Psoas muscle (tissue), 8 donors: Measurements from ENCODE around the gene RBKS. TPM values are rescaled to one million over a fixed set of nuclear protein-coding genes. Genes with fewer than 3 reads are reported as not detected.
A peak's percentile ranks its signal among the peaks of the same experiment; 100 is the strongest.

ENCODE experiments used
- ATAC-seq, 4 donors: fragments of 200-7000 bp; cut with Tn5 transposase; one replicate each; pipeline ENCODE4 v1.9.1; 2020; ENCODE audit warnings: moderate library complexity in 3 of 4, mild to moderate bottlenecking in 2 of 4
- DNase-seq, 2 donors: peaks; one replicate each; pipeline ENCODE4 v3.0.0-alpha.2; 2020
- H3K27ac ChIP-seq: fragments of 200-600 bp; one replicate; pipeline ENCODE4 v1.8.0; 2022
- H3K27me3 ChIP-seq, 3 donors: fragments of 200-600 bp in 1 of 3; one replicate each; pipeline versions ENCODE4 v1.6.1 to v1.8.0; 2013 to 2022; ENCODE audit warnings: low read length in 2 of 3, mild to moderate bottlenecking in 2 of 3, moderate library complexity in 1 of 3; ENCODE audit not compliant: insufficient read depth in 3 of 3
- H3K36me3 ChIP-seq, 2 donors: fragments of 200-600 bp in 1 of 2; one replicate each; pipeline versions ENCODE4 v1.6.1 to v1.8.0; 2013 to 2022; ENCODE audit warnings: low read depth in 1 of 2, mild to moderate bottlenecking in 1 of 2, moderate library complexity in 1 of 2; ENCODE audit not compliant: insufficient read depth in 1 of 2
- H3K4me1 ChIP-seq: fragments of 200-600 bp; one replicate; pipeline ENCODE4 v1.8.0; 2022
- H3K4me3 ChIP-seq: fragments of 200-600 bp; one replicate; pipeline ENCODE4 v1.8.0; 2022; ENCODE audit warnings: mild to moderate bottlenecking
- H3K9me3 ChIP-seq: fragments of 200-600 bp; one replicate; pipeline ENCODE4 v1.8.0; 2022
- WGBS, 3 donors: extraction: QIAGEN DNeasy Blood & Tissue Kit; methylation state at CpG; one replicate each; pipeline versions ENCODE4 v1.1.6 to v1.1.7; 2013; 5-methylcytosine and 5-hydroxymethylcytosine counted together
- intact Hi-C, 2 donors: fragments of 100-400 bp; cut with DNase I; formaldehyde crosslinking; loops; one replicate each; pipeline versions ENCODE4 v1.11.0 to v1.14.2; 2022
- polyA plus RNA-seq, 3 donors: library from polyadenylated mRNA; stranded (reverse); fragments of 200-250 nt; gene quantifications; one replicate each; pipeline ENCODE4 v1.2.3, GENCODE V29; 2013
- total RNA-seq, 4 donors: library from RNA; stranded (reverse); fragmentation: NEBNext Ultra II Directional in 2 of 4; extraction: Animal tissue kit (Norgen Biotek cat#: 25700) in 2 of 4; gene quantifications; one replicate each; pipeline versions ENCODE4 v1.2.1 to v1.2.4, GENCODE V29; 2021 to 2023
- TF ChIP-seq, protein P1 (sequence below): fragments of 200-600 bp; IDR thresholded peaks from one replicate; pipeline ENCODE4 v1.8.0; 2022; ENCODE audit warnings: antibody characterized with exemption
- donor health status: healthy with polysubstance abuse.
- donor health status: DM: no; HTN: no; CAD: no; lungs with moderate emphysema.
- donor health status: Bipolar disorder and iron deficiency.
- donor health status: healthy.
- donor health status: DM: yes; HTN: yes; CAD: no.
- donor health status: DM: no; HTN: no; CAD: no.
- donor health status: DM: no; HTN: no; CAD: no.
- donor health status: DM: yes; HTN: yes; CAD: no.

Gene RBKS
- total and polyA plus RNA-seq, 7 donors: 3.5 to 7.3 (median 4.1) TPM

DNA sequence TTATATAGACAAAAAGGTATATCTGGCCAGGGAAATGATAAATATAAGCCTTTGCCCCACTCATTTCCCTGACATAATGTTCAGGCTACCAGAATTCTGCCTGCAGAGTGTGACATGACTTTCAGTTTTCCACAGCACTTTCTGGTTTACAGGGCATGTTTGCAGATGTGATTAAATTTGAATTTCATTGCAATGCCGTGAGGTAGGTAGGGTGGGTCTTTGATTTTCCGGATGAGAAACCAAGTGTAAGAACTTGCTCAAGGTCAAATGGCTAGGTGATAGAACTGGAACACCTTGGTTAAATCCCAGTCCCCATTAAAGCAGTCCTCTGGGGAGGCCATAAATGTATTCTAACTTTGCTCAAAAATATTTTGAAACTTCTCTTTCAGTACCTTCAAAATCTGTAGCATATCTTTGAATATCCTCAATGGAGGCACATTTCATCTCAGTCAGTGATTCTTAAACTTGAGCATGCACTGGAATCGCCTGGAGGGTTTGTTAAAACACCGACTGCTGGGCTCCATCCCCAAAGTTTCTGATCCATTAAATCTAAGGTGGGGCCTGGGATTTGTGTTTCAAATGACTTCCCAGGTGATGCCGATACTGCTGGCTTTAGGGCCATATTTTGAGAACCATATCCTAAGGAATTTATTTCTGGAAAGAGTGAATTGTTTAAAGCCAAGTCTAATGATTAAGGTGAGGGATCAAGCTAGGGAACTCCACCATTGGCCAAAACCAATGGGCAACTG lies 83.7 kb downstream of the RBKS start:
- Histone ChIP-seq H3K27ac (no peak overlapping the region), H3K27me3 (no peaks in the 10 kb centered on the region), H3K9me3 (no peaks in the 10 kb centered on the region), H3K4me3 (no peak overlapping the region), H3K36me3 (no peaks in the 10 kb centered on the region), H3K4me1 (peaks cover 11% of the 10 kb centered on the region)
- WGBS, 3 donors: 93 to 95% (median 94%) methylated on average over 5 of the region's 5 CpGs
- DNase-seq (no peak), ATAC-seq (no peak)
- TF ChIP-seq, protein P1, sequence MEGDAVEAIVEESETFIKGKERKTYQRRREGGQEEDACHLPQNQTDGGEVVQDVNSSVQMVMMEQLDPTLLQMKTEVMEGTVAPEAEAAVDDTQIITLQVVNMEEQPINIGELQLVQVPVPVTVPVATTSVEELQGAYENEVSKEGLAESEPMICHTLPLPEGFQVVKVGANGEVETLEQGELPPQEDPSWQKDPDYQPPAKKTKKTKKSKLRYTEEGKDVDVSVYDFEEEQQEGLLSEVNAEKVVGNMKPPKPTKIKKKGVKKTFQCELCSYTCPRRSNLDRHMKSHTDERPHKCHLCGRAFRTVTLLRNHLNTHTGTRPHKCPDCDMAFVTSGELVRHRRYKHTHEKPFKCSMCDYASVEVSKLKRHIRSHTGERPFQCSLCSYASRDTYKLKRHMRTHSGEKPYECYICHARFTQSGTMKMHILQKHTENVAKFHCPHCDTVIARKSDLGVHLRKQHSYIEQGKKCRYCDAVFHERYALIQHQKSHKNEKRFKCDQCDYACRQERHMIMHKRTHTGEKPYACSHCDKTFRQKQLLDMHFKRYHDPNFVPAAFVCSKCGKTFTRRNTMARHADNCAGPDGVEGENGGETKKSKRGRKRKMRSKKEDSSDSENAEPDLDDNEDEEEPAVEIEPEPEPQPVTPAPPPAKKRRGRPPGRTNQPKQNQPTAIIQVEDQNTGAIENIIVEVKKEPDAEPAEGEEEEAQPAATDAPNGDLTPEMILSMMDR: no peak
- intact Hi-C loops: loop anchor here in 1 of 2 donors (5.0 kb wide), 1 partner anchor 41 kb away; no protein-coding TSS in a partner anchor

DNA sequence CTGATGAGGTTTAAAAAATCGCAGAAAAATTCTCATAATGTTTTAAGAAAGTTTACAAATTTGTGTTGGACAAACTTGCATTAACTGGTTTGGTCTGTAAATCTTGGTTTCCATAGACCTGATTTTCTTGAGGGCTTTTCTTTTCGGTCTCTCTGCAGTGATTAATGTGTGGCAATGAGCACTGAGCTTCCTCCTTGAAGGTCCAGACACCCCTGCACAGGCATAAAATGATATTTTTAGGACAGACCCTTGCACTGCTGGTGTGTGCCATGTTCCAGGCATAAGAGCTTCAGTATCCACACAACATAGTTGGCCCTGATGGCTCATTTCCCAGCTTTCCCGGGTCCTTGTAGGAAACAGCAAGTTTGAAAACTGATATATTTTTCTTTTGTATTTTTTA lies 85.0 kb downstream of the RBKS start:
- TF ChIP-seq, protein P1: no peak
- ATAC-seq (no peak), DNase-seq (no peak)
- H3K9me3 ChIP-seq: no peaks in the 10 kb centered on the region
- H3K4me3 ChIP-seq: no peak overlapping the region
- H3K27ac ChIP-seq: no peak overlapping the region
- intact Hi-C loops: loop anchor here in 1 of 2 donors (5.0 kb wide), 1 partner anchor 42 kb away; no protein-coding TSS in a partner anchor
- 73 to 84% (median 83%) methylated on average over 3 of the region's 3 CpGs for WGBS, 3 donors
- H3K36me3 ChIP-seq: no peaks in the 10 kb centered on the region
- H3K4me1 ChIP-seq: peaks cover 20% of the 10 kb centered on the region
- no peaks in the 10 kb centered on the region for H3K27me3 ChIP-seq

DNA sequence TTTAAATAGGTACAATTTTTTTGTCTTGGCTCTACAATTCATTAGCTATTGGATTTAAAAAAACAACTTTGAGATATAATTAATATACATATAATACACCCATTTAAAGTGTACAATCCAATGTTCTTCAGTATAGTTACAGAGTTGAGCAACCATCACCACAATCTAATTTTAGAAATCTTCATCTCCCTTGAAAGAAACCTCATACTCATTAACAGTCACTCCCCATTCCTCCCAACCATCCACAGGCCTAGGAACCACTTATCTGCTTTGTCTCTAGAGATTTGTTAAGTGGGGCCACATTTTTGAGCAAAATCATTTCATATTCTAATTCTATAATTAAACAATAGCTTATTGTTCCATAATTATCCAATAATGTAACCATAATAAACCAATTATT lies 86.0 kb downstream of the RBKS start:
- no peaks in the 10 kb centered on the region for H3K36me3 ChIP-seq
- H3K4me1 ChIP-seq: peaks cover 29% of the 10 kb centered on the region
- ATAC-seq (peak in 3 of 4 donors; percentile 52 to 77 (median 64)), DNase-seq (no peak)
- H3K4me3 ChIP-seq: no peak overlapping the region
- intact Hi-C loops: no loop called here
- TF ChIP-seq, protein P1: no peak
- H3K9me3 ChIP-seq: no peaks in the 10 kb centered on the region
- H3K27ac ChIP-seq: no peak overlapping the region
- no peaks in the 10 kb centered on the region for H3K27me3 ChIP-seq

DNA sequence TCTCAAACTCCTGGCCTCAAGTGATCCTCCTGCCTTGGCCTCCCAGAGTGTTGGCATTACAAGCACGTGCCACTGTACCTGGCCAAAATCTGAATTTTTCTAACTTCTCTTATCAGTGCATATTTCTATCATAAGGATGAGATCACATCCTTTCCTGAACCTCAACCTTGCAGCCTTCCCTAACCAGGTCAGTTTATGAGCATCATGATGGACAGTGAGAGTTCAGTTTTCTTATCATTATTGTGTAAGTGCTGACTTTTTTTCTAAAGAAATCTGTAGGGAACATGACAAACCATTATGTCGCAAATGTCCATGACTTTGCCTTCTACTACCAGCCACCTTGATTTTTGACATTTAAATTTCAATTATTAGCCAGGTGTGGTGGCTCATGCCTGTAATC lies 87.1 kb downstream of the RBKS start:
- Histone ChIP-seq H3K27me3 (no peaks in the 10 kb centered on the region), H3K9me3 (no peaks in the 10 kb centered on the region), H3K36me3 (no peaks in the 10 kb centered on the region), H3K27ac (no peak overlapping the region), H3K4me1 (peaks cover 35% of the 10 kb centered on the region), H3K4me3 (no peak overlapping the region)
- intact Hi-C loops: no loop called here
- DNase-seq (no peak), ATAC-seq (no peak)
- WGBS, 3 donors: 96 to 99% (median 96%) methylated on average over 2 of the region's 2 CpGs
- TF ChIP-seq, protein P1: no peak

DNA sequence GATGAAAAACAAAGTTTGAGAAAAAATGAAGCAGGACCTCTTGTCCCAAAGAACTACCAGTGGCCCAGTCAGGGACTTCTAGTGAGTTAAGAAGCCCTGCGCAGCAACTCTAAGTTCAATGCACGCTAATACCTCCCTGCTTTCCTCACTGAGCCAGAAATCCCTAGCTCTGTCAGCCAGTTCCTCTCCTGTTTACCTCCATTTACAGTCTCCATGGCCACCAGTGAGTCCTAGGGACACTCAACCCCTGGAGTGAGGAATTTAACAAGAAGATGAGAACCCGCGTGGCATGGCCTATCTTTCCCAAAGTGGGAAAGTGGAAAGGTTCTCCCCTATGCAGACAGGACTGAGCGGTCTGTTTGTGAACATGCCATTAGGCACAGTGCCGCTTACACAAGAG lies 87.6 kb downstream of the RBKS start:
- 83 to 91% (median 90%) methylated on average over 6 of the region's 6 CpGs for WGBS, 3 donors
- Histone ChIP-seq H3K27me3 (no peaks in the 10 kb centered on the region), H3K4me3 (no peak overlapping the region), H3K27ac (no peak overlapping the region), H3K4me1 (peaks cover 40% of the 10 kb centered on the region), H3K36me3 (no peaks in the 10 kb centered on the region), H3K9me3 (no peaks in the 10 kb centered on the region)
- intact Hi-C loops: no loop called here
- TF ChIP-seq, protein P1: no peak
- ATAC-seq (no peak), DNase-seq (no peak)
